GM18517 (cell line): ENCODE results near the gene UBE3D.
"Not testable (repeated sequence)": the region's sequence is repeated elsewhere in the genome, so short reads cannot be mapped to it uniquely, and the experiment has no call there.

ENCODE experiments used
- ATAC-seq: cut with Tn5 transposase; IDR thresholded peaks from one replicate; pipeline ENCODE4 v1.9.1; 2021; ENCODE audit warnings: mild to moderate bottlenecking, moderate library complexity; ENCODE audit not compliant: unreplicated experiment

Gene UBE3D

DNA sequence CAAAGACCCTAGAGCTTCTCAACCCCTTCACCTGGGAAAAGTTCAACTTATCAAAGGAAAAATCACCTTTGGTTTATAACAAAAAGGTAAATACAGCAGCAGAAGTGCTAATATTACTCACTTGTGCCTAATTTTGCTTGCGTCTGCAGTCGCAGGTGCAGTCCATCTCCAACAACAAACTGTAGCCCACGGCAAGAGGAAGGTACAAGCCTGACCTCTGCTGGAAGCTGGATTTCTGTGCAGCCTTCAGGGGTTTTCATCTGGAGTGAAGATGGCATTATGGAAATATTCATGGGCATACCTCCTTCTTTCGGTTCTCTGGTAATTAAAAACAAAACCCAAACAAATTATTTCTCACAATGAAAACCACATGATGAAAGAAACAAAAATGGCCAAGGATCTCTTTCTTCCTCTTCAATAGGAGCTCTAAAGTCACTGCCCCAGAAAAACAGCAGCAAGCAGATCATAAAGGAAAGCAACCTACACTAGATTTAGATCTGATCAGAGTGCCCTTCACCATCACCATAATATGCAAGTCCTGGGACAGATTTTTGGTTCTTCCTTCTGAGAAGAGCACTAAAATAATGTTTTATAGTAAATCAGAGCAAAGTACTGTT is 7.8 kb downstream of the UBE3D start:
- peak; percentile 73 for ATAC-seq

DNA sequence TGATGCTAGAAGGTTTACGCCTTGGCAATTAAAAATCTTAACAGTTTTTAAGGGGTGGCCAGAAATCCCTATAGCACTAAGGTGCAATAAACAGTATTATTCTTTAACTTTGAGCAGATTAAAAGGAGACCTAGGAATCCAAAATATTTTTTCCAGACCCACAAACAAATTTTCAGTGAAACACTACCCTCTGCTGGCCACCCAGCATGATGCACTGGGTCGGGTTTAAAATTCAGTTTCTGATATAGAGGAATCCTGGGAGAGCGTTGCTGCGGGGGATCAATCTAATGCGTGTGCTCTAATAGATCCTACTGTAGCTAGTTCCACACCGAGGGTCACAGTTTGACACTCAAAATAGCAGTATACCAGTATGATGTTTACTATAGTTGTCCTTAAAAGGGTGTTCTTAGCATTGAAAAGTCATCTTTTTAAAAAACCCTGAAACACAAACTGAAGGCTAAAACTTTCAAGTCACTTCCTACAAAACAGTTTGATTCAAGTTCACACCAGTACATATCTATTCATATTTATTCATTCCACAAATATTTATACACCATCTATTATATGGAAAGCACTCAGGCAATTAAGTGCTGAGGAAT is 10.2 kb downstream of the UBE3D start:
- peak; percentile 54 for ATAC-seq

DNA sequence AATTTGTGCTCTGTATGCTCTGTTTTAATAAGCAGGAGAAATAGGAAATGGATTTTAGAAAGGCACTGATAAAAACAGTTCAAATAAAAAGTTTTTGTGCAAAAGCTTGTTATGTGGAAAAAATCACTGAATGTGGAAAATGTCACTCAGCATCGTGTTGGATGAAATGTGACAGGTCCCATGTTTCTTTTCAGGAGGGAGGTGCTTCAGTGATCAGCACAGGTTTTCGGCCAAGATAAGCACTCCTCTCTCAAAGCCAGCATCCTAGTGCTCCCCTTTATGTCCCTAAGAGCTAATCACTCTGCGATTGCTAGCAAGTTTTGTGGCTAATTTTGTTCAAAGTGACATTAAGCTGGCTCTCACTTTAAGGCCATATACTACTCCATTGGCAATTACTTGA is 12.0 kb downstream of the UBE3D start:
- no peak for ATAC-seq

DNA sequence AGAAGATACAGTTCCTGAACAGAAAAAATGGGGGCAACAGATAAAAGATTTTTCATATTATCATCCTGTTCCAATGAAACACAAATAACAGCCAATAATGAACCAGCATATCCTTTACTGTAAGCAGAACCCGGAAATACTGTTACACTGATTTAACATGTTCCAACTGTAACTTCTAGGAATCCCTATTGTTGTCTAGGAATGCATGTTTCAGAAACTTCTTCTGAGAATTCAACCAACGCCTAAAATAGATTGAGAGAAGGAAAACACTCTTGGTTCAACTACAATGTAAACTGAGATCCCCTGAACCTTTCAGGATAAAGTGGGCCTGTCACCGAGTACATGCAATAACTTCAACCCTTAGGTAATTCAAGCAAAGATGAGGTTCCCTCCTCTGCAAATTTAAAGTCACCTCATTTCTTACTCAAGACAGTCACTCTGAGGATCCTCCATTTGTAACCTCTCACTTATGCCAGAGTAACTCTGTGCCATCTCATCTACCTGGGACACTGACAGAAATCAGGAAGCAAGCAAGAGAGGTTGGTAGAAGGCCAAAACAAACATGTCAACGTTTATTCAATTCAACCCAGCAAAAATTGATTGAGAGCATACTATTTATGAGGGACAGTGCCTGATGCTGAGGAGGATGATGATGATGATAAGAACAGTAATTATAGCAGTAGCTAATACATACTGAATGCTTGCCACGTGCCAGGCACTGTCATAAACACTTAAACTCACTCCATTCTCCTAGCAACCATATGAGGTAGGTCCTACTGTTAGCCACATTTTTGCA is 14.1 kb downstream of the UBE3D start:
- no peak for ATAC-seq

DNA sequence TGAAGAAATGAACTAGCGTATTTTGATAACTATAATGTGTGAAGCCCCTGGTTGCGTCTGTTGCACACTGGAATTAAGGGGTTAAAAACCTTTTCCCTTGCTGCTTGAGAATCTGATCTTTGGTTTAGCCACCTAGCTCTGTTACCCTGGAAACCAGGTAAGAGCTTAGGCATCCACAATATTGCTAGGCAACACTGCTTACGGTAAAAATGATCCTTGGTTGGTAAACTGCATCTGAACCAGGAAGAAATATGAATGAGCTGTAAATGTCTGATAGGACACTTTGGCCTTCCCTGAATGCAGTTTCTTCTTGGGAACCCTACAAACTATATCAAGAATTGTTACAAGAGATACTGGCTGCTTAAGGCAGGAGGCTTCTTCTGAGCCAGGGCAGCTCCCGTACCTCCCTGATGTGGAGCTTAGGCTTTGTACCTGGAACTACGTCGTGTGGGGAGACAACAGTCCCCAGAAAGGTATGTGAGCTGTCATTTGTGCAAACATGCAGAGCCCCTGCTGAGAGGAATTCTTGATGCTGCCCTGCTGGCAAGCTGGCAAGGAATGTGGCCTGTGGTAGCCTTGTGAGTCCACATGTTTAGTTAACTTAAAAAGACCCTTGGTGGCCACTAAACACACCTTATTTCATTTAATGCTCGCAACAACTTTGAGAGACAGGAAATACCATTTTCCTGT is 18.4 kb downstream of the UBE3D start:
- no peak for ATAC-seq

DNA sequence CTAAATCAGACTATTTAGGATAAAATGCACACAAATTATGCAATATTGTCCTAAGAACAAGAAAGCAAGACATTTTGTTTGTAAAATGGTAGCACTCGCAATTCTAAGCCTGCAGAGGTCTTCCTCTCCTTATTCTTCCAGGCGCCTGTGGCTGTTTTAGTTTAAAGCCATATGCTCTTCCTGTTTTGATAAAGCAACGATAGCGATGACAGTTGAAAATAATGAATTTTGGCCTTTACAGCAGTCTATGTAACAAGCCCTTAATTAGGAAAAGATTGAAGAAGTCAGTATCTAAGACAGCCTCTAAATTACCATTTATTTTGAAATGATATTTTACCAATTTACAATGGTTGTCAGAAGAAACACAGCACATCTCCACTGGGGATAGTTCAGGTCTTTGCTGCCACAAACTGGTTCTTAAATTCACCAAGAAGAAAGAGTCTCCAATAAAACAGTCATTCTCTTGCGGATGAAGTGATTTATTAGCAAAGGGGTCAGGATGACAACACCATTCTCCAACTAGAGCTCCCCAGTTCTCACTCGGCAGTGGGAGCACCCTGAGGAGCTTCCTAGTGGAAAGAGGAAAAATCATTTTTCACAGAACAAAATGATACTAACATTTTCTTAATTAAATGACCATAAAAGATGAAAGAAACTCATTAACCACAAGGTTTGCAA is 21.4 kb downstream of the UBE3D start:
- ATAC-seq, result no peak

DNA sequence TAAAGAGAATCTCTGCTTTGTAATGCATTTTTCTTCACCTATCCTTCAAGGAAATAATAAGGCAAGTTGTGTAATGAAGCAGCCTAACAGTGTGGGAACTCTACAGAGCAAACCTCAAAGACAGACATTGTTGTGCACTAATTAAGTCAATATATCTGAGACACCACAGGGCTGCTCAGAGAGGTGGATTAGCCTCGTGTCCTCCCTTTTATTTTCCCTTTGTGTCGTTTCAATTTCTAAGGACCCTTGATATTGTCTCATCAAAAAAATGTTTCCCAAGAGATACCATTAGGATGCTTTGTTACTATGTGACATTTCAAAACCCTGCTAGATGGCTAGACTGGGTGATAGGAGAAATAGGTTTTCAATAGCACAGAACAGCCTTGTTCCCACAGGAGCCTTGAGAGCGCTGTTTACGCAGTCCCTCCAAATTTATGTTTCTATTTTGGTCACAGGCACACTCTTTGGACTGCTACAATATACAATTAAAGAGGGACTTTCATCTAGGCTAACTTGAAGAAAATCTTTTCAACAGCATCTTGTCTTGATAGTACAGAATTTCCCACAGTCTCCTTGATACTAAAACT is 23.1 kb downstream of the UBE3D start:
- ATAC-seq, result no peak

DNA sequence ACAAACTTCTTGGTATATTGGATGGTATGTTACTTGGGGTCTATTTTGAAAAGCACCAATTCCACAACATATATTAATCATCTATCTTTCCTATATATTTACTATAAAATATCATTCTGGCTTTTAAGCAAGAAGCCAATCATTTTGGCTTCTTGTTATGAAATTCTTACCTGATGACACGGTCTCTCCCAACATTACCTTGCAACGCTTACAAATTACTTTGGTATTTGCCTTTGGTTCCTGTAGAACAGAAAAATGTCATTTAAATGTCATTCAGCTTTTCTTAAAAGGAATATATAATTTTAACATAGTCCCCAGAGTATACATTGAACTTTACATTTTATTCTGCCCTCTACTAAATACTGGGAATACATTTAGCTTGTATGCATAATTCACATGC is 27.4 kb downstream of the UBE3D start:
- ATAC-seq, result no peak

DNA sequence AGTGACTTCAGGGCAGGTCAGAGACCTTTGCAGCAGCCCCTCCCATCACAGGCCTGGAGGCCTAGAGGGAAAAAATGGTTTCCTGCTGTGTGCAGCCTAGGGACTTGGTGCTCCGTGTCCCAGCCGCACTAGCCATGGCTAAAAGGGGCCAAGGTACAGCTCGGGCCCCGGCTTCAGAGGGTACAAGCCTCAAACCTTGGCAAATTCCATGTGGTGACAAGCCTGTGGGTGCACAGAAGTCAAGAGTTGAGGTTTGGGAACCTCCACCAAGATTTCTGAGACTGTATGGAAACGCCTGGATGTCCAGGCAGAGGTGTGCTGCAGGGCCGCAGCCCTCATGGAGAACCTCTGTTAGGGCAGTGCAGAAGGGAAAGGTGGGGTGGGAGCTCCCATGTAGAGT is 34.0 kb downstream of the UBE3D start:
- no peak for ATAC-seq

DNA sequence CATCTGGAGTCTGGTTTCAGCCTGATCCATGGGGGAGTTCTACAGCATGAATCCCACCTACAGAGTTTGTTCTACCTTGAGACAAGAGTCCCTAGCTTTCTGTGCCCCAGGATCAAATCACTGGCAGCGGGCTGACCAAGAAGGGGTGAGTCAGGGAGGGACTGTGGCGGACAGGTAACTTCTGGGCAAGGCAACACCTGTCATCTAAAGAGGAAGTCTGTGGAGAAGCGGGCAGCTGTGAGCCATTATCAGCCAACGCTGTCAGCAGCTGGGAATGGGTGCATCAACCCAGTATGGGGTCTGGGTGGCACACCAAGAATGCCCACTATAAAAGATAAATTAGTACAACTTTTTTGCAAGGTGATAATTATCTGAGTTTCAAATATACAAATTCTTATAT is 45.9 kb downstream of the UBE3D start:
- no peak for ATAC-seq

DNA sequence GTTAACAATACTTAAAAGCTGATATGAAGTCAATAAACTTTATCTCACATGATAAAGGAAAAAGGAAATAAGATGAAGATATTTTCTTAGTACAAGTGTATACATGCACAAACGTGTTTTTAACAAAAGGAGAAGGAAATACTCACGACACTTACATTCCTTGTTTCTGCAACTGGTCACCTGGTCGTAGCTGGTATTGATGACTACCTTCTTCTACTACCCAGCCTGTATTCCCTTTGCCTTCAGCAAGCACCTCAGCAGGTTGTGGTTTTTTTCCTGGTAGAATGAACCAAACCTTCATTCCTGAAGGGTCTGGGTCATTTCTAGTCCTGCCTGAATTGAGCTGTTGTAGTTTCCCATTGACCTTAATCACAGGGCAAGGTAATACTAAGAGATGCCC is 54.5 kb downstream of the UBE3D start:
- not testable (repeated sequence) for ATAC-seq

DNA sequence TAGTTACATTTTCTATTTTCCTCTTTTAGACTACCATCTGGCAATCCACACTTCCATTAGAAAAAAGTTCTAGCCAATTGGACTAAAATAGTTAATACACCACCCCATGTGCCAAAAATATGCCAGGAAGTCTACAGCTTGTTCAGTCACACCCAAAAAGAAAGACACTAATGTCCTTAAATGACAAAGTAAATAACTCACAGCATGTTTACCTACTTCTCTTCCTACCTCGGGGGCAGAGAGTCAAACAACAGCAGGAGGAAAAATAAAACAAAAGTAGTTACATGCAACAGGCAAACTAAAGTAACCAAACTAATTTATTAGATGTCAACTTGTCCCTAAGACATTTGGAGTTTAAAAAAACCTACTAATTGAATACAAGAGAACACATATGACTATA is 57.0 kb downstream of the UBE3D start:
- no peak for ATAC-seq

DNA sequence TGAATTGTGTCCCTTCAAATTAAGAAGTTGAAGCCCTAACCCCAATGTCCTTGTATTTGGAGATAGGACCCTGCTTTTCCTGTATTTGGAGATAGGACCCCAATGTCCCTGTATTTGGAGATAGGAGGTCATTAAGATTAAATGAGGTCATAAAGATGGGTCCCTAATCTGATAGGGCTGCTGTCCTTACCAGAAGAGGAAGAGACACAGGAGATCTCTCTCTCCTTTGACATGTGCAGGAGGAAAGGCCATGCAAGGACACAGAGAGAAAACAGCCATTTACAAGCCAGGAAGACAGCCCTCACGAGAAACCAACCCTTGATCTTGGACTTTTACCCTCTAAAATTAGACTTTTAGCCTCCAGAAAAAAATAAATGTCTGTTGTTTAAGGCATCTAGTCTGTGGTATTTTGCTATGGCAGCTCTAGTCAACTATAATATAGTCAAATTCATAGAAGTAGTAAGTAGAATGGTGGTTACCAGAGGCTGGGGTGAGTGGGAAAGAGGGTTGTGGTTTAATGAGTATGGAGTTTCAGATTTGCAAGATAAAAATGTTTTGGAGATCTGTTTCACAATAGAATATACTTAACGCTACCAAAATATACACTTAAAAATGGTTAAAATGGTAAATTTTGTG is 59.3 kb downstream of the UBE3D start:
- ATAC-seq, result no peak

DNA sequence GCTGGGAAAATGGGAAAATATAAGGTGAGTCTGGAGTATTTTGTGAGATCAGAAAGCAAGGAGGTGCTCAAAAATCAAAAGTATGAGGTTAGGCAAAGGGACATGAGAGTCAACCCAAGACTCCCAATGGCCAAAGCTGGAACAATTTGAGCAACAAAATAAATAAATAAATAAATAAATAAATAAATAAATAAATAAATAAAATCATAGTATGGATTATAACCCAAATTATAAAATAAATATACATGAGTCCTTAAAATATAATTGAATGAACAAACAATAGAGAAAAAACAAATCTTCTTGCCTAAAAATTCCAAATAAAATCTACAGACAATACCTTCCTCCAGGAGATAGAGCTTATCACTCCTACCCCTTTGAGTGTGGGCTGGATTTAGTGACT is 69.5 kb downstream of the UBE3D start:
- ATAC-seq, result no peak

DNA sequence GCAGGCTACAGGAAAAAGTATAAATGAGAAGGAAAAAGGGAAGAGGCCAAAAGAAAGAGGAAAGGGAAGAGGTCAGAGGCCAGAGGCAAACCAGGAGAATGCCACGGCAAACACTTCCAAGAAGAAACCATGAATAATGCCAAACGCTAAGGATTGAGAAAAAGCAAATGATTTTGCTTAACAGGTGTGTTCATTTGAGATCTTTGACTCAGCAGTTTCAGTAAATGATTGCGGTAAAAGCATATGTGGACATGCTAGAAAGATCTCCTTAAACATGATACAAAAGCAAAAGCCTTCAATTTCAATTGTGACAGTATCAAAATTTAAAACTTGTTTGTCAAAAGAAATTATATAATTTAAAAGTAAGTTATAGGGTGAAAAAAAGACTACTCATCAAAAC is 70.6 kb downstream of the UBE3D start:
- ATAC-seq, result no peak

DNA sequence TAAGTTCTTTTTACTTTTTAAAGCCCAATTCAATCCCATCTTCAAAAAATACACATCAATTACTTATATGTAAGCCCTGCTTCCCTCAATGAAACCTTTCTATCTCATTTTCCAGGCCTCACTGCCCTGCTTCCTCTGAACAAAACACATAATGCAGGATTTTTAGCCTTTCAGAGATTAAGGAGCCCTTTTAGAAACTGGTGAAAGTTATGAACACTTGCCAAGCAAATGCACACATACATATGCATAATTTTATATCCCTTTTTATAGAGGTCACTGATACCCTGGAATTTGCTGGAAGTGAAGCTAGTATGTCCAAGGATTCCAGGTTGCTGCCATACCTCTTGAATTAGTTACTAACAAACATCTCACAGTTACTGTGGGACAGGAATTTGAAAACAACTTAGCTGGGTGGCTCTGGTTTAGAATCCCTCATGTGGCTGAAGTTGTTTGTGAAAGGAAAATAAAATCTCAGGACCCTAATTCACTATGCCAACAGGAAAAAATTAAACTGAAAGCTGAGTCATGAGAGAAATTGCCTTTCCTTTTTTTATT is 75.8 kb downstream of the UBE3D start:
- ATAC-seq, result no peak

DNA sequence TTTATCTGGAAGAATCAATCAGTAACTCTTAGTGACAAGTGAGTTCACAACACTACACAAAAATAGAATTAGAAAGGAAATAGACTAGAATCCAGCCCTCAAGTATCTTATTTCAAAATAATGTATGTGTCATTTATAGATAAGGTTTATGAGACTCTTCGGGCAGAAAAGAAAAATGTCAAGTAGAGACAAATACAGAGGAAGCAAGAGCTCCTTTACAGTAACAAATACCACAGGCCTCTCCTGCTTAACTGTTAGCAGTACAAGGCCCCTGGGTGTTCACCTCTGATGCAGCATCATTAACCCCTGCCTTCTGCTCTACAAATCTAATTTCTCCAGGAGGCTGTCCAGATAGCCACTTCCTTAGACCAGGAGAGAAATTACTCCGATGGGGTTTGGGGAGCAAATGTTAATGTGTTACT is 76.7 kb downstream of the UBE3D start:
- no peak for ATAC-seq

DNA sequence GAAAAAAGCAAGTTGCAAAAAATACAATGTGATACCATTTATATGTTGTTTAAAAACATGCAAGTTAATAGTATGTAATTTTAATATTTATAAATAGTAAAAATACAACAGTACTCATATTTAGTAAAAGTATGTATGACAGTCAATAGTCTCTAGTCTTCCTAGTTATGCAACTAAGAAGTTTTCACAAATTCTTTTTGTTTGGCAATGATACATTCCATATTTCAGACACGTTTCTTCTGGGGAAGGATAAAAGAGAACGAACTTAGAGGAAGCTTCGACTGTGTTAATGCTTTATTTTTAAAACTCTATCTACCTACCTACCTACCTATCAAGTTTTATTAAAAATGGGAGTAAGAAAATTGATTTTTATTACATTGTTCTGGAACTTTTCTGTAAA is 77.7 kb downstream of the UBE3D start:
- no peak for ATAC-seq

DNA sequence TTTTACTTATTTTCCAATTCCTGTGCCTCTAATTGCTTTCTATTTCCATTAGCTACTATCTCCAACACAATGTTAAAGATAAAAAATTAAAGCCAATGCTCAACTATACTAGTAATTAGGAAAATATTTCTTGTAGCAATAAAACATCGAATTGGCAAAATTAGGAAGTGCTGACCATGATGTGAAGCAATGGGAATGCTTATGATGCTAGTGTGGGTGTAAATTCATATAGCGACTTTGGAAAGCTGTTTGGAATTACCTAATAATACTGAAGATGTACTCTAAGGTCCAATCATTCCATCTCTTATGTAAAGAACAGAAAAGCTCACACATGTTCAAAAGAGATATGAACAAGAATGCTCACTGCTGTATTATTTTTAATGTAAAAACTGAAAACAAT is 78.2 kb downstream of the UBE3D start:
- ATAC-seq, result no peak

DNA sequence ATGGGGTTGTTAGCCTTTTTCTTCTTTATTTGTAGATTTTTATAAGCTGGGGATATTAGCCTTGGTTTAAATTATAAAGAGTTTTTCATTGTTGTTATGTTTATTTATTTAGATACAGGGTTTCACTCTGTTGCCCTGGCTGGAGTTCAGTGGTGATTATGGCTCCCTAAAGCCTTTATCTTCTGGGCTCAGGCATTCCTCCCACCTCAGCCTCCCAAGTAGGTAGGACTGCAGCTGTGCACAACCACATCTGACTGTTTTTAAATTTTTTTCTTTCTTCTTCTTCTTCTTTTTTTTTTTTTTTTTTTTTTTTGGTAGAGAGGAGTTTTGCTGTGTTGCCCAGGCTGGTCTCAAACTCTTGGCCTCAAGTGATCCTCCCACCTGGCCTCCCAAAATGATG is 80.9 kb downstream of the UBE3D start:
- ATAC-seq, result no peak
